HG02610 (cell line): ENCODE results near the gene KLHDC8B.

Experiments
- ATAC-seq: cut with Tn5 transposase; IDR thresholded peaks from one replicate; pipeline ENCODE4 v1.9.1; 2021; ENCODE audit warnings: mild to moderate bottlenecking, moderate library complexity; ENCODE audit not compliant: unreplicated experiment

Gene KLHDC8B

DNA sequence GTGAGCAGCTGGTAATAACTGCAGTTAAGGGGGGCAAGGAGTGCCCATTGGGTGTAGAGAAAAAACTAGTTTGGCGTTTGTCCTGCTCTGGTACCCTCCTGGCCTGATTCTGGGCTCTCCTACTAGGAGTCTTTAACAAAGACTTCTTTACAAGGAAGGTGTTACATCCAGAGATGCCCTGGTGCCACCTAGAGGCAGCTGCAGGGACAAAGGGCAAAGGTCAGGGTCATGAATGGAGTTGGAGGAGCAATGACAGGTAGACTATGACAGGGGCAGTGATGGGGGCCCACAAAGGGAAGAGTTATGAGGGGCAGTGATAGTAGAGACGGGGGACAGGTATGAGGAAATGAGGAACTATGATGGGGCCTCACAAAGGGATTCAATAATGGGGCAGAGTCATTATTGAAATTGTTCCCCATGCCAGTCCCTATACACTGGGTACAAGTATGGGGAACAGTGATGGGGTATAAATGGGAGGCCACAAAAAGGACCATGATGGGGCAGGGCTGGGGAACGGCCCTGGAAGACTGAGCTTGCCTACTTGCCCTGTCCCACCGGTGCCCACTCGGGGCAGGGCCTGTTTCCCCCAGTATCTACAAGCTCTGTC lies 13.2 kb upstream of the KLHDC8B start:
- ATAC-seq = no peak

DNA sequence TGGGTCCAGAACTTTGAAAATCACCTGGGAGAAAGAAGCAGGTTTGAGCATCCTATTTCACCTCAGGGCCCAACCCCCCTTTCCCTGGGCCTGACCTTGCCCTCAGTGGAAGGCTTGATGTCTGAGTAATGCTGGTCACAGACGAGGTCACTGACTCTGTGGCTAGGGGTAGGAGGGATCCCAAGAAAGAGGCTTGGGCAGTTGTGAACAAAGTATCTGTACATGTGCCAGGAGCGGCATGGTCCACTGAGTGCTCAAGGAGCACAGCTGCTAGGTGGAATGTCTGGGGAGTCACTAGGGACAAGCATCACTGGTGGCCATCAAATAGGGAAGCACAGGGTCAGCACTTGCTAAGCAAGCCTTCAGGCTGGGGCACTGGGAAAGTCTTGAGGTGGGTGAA lies 12.6 kb upstream of the KLHDC8B start:
- ATAC-seq = no peak

DNA sequence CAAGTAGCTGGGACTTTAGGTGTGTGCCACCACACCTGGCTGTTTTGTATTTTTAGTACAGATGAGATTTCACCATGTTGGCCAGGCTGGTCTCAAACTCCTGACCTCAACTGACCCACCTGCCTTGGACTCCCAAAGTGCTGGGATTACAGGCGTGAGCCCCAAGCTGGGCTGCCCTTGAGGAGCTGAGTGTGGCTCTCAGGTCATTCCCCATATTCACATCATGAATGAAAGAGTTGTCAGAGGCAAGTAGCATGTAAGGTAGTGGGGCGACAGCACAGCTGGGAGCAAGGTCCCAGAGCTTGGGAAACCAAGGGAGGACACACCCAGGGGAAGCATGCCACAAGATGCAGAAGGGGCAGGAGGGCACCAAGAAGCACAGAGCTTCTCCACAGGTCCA lies 10.2 kb upstream of the KLHDC8B start:
- ATAC-seq = no peak

DNA sequence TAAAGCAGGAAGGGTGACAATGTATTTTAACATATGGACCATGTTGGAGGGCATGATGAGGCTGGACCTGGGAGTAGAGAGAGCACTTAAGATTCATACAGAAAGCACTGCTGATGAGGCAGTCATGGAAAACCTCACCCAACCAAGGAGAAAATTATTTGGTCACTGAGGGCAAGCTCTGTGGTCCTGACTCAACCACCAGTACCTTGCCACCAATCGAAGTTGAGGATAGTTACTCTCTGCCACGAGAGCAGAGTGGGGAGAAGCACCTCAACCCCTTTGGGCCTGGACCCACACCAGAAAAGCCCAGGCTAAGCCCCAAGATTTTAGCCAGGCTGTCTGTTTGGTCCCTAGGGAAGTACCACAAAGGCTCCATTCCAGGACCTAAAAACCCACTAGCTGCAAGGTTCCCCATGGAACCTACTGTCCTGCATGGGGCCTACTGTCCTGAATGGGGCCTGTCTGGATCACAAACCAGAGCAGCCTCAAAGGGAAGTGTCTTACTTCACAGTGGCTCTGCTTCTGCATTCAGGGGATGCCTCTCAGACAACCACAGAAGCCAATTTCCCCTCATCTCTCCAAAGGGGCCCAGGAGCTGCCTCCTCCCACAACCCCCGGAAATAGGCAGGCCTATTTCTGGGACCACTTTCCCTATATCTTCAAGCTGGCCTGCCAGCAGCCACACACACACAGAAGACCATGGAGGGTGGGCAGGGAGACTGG lies 9.4 kb upstream of the KLHDC8B start:
- no peak for ATAC-seq

DNA sequence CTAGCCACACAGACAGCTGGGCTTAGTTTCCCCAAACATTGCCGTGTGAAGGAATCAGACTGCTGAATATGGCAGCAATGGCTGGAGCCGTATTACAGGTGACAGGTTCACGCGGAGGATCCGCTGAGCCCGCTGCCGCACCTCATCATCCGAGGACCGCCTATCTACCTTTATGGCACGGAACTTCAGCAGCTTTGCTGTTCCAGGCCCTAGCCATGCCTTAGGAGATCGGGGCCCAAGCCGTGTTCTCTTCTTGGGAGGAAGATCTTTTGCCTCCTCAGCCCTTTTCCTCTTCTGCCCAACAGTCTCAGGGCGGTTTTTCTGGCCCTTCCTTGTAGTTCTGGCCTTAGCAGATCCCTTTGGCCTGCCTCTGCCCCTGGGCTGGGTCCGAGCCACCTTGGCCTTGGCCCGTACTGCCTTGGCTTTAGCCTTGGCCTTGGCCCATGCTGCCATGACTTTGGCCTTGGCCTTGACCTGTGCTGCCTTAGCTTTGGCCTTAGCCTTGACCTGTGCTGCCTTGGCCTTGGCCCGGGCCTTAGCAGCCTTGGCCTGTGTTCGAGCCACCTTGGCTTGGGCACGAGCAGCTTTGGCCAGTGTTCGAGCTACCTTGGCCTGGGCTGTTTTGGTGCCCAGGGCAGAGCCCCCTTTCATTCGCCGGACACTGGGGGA lies 8.5 kb upstream of the KLHDC8B start:
- ATAC-seq = no peak

DNA sequence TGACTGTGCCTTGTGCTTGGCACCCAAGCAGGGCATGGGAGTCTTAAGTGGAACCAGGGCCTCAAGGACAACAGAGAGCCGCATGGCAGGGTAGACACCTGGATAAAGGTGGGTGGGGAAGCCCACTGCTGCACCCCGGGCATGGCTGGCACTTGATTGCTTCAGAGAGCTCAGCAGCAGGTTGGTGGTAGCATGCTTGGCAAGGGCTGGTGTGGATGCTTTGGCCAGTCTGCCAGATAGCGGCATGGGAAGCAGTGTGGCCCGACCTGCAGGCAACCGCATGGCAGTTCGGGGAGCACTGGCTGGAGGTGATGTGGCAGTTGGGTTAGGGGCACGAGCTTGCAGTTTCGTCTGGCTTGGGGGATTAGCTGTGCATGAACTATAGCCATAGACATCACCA lies 7.8 kb upstream of the KLHDC8B start:
- ATAC-seq = no peak

DNA sequence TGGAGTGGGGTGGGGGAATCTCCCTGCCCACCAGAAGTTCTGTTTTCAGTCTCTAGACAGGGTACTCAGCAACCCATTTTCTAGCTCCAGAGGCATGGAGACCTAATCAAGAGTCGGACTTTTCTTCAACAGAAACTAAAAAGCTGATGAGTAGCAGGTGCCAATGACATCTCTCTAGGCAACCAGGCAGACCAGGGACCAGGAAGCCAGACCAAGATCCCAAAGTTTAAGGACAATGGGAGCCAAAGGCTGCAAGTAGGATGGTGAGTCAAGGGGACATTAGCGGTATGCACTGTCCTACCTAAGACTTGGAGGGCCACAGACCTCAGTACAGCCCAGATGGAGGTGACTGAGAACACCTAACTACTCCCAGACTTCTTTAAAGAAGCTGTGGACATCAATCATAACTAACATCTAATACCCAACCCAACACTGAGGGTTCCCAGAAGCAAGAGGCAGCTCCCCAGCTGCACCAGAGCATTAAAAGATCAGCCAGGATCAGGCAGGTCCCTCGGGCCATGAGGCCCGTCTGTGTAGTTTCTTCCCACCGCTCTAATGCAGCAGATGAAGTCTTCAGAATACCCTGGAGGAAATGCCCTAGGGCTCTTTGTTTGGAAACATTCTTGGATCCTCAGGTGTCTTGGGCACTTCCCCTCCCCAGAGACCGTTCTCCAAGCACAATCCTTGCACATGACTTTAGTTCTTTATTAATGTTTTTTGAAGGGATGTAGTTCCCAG lies 6.2 kb upstream of the KLHDC8B start:
- ATAC-seq = no peak

DNA sequence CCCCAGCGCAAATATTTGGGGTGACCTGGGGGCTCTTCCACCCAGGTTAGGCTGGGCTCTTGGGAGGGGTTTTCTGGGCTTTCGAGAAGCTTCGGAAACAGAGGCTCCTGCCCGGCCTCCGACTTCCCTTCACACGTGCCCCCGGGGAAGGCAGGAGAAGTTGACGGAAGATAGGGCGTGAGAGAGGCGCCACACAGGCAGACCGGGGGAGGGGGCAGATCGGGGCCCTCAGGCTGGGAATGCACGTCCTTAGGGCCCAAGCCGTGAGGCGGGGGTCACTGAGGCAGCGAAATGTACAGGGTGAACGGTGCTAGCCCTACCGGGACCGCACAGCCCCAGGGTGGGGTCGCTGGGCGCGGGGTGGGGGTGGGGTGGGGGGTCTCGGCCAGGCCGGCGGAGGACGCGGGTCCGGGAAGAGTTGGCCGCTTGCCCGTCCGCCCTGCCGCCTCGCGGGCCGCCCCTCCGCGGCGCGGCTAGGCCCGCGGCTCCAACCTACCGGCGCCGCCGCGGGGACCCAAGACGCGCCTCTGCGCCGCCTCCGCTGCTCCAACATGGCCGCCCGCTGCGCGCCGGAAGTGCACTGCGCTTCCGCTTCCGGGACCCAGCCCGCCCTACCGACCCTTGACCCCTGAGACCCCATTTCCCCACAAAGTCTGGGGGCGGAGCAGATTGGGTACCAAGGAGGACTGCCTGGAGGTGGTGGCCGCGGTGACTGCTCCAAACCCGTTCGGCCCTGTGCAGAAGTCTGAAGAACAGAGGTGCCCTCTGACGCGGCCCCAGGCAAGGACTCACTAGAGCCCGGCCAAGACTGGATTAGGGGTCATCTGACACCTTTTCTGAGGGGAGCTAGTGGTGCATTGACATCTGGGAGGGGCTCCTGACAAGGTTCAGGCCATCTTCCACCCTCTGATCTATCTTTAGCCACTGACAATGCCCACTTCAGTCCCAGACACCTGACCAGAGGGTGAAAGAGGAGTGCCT lies 5.3 kb upstream of the KLHDC8B start, which contains the start of gene CCDC71:
TSS of gene CCDC71 (minus strand) at position 561 of the 981 bp plus-strand sequence. CDS start 2,123 bp downstream, outside the sequence.
- ATAC-seq = no peak

DNA sequence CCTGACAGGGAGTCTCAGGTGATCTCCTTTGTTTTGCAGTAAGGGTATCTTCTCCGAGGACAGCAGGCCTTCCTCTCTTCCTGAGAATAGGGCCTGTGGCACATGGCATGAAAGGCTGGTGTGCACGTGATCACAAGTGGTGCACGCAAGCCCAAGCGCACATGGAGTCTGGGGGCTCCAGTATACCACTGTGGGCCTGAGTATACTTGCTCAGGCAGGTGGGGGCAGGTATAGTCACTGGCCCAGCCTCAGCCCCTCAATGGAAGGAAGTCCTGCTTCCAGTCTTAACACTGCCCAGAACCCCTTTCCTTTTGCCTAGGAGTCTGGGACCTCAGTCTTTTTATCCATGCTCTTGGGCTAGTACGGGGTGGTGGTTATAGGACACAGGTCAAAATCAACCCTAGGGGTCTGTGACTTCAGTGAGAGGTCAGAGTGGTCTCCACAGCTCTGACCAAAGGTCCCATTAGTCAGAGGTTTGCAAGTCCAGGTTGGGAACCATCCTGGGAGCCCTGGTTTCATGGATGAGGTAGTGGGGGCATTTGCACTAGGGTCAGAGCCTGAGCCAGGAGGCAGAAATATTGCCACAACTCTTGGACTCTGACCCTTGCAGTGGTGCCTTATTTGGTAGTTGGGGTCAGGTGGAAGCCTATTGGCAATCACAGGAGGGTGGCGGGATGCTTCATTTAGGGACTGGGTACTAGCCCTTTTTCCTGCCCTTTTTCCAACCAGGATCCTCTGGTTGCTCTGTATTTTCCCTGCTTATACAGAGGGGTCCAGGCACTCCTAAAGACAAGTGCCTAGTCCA lies 4.4 kb upstream of the KLHDC8B start:
- no peak for ATAC-seq

DNA sequence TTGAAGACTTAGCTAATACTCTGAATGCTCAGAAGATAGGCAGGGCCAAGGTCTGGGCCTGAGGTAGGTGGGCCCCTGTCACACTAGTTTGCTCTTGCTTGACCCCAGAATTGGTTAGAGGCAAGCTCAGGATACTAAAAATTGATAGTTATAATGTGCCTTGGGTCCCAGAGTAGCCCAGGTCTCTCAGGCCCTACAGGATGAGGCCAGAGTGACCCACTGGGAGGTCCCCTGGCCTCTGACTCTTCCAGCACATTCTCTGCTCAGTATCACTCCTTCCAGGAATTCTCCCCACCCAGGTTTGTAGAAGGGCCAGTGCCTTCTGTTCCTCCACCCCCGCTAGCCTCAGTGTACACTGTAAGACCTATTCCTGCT lies 667 bp upstream of the KLHDC8B start:
- no peak for ATAC-seq

DNA sequence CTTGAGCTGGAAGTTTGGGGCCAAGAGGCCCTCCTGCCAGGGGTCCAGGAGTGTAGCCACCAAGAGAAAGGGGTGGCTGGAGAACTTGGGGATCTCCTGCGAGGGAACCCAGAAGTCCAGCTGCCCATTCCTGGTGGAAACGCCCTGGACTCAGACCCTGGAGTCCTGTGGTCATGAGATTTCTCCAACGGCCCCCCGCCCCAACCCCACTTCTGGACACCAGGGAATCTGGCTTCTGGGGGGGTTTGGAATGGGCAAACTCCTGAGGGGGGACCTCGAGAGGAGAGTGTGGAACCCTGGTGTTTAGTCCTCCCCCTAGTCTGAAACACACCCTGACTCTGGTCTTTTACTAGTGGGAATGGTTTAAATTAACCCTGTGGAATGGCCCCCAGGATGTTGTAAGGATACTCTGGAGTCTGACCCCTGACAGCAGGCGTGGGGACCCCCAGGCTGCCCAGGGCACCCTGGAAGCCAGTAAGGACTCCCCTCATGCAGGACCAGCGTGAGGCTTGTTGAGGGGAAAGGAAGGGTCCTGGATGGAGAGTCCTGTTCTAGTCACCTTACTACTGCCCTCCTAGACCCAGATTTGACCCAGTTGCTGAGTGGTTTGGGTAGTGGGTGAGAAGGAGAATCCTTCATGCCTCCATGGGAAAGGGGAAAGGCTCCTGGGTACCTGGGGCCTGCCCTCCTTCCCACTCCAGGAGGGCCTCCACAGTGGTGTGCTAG lies 540 bp downstream of the KLHDC8B start:
- ATAC-seq = no peak

DNA sequence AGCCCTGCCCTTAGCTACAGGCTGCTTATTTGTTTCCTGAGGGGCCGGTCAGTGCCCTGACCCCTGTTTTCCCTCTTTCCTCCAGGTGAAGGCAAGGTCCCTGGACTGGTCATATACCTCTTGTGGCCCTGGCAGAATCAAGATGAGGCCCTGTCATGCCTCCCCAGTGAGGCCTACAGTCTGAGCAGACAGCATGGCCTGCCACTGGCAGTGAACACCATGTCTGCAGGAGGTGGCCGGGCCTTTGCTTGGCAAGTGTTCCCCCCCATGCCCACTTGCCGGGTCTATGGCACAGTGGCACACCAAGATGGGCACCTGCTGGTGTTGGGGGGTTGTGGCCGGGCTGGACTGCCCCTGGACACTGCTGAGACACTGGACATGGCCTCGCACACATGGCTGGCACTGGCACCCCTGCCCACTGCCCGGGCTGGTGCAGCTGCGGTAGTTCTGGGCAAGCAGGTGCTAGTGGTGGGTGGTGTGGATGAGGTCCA lies 1.2 kb downstream of the KLHDC8B start:
- ATAC-seq = no peak

DNA sequence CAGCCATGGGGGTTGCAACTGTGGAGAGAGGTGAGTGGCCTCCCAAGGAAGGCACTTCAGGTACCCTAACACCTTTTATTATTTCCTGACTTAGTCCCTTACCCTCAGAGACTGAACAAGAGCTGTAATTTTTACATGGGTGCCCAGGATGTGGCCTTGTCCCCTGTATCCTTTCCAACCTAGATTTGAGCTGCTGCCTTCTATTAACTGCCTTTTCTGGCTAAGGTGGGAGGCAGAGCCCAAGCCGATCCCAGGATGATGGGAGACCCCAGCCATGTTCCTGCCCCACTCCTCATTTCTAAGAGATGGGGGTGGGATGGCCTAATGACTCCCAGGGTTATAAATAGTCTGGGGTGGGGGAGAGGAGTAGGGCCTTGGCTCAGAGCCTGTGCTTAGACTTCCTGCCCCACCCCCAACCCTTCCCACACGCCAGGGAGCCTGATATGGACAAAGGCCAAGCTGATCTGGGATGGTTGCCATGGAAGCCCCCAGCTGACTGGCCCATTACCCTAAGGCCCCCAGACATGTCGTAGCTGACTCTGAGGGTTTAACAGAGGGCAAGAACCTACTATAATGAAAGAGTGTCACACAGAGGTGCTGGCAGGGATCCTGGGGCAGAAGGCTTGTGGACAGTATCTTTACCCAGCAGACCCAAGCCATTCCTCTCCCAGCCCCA lies 1.9 kb downstream of the KLHDC8B start:
- ATAC-seq = no peak

DNA sequence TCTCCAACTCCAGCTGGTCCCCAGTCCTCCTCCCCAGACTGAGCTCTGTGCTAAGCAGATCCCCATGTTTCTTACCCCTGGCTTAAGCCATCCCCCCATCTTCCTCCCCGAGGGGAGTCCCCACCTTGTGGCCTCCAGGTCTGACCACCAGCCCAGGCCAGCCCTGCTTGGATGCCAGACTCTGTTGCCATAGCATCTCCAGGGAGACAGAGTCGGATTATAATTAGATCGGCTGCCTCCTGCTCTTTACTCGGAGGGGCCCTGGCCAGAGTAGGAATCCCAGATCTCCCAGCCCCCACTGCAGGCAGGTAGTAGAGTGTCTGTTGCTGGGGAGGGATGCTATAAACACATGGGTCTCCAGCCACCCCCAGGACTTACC lies 2.4 kb downstream of the KLHDC8B start:
- ATAC-seq = no peak

DNA sequence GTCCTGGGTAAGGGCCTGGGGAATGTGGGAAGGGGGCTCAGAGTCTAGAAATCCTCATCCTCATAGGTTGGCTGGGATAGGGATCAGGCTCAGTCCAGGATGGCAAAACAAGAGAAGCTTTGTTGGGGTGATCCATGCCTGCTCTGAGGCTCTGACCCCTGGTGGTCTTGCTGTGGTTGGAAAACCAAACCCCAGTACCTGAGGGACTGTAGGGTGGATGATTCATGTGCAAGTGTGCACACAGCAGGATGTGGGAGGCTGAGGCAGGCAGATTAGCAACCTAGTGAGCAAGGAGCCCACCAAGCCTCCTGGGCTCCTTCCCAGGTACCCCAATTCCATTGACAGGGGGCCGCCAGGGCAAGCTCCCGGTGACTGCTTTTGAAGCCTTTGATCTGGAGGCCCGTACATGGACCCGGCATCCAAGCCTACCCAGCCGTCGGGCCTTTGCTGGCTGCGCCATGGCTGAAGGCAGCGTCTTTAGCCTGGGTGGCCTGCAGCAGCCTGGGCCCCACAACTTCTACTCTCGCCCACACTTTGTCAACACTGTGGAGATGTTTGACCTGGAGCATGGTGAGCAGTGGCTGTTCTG lies 3.1 kb downstream of the KLHDC8B start:
- no peak for ATAC-seq

DNA sequence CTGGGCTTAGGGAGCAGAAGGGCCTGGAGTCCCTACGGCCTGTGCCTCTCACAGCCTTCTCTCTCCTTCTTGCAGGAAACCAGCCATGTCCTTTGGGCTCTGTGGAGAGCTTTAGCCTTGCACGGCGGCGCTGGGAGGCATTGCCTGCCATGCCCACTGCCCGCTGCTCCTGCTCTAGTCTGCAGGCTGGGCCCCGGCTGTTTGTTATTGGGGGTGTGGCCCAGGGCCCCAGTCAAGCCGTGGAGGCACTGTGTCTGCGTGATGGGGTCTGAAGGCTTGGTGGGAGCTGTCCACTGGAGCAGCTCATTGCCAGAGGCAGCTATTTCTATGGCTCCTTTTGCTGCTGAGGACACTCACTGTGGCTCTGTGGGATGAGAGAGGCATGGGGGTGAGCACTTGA lies 4.1 kb downstream of the KLHDC8B start:
- no peak for ATAC-seq

DNA sequence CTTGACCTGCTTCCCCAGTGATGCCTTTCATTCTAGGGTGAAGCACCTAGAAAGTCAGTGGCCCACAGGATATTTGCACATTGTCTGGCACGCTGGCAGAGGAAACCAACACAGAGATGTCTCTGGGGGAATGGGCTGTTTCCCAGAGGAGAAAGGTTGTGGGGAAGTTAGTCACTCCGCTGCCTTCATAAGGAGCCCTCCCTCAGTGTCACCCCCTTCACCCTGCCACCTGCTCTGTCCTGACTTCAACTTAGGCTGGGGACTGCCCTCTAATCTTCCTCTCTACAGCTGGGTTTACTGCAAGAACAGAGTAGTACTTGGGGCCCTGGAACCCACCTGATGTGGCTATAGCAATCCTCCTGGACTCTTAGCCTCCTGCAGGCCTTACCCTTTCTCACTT lies 5.7 kb downstream of the KLHDC8B start:
- ATAC-seq = no peak

DNA sequence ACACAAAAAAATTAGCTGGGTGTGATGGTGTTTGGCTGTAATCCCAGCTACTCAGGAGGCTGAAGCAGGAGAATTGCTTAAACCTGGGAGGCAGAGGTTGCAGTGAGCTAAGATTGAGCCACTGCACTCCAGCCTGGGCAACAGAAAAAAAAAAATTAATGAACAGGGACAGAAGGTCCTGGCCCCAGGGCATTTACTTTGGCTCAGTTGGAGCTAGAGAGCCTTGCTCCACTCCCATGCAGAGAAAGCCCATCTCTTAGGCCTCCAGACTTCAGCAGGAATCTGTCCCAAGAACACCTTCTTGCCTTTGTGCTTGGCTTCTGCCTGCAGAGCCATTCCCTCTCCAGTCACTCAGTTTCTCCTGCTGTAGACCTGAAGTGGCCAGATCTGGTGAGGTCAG lies 8.7 kb downstream of the KLHDC8B start:
- no peak for ATAC-seq
